Activated CD4-positive, alpha-beta T cell treated with anti-CD3 and anti-CD28 coated beads, Interleukin-2, amount 50 U/mL, for 48 hours (primary cell): ENCODE results near the gene LIMS2.

ENCODE experiments used
- DNase-seq, 2 experiments: peaks; one replicate each; pipeline ENCODE4 v3.0.0-alpha.2; 2020

The LIMS2 gene

DNA sequence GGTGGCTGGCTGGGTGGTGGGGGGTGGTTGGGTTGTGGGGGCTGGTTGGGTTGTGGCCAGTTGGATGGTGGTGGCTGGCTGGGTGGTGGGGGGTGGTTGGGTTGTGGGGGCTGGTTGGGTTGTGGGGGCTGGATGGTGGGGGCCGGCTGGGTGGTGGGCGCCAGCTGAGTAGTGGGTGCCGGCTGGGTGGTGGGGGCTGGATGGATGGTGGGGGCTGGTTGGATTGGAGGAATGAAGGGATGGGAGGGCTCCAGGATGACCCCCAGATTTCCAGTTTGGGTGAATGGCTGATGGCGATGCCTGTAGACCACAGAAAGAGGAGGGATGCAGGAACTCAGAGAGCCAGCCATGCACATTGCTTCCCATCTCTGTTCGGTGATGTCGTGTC, 56.1 kb downstream of the LIMS2 start:
- DNase-seq: no peak

DNA sequence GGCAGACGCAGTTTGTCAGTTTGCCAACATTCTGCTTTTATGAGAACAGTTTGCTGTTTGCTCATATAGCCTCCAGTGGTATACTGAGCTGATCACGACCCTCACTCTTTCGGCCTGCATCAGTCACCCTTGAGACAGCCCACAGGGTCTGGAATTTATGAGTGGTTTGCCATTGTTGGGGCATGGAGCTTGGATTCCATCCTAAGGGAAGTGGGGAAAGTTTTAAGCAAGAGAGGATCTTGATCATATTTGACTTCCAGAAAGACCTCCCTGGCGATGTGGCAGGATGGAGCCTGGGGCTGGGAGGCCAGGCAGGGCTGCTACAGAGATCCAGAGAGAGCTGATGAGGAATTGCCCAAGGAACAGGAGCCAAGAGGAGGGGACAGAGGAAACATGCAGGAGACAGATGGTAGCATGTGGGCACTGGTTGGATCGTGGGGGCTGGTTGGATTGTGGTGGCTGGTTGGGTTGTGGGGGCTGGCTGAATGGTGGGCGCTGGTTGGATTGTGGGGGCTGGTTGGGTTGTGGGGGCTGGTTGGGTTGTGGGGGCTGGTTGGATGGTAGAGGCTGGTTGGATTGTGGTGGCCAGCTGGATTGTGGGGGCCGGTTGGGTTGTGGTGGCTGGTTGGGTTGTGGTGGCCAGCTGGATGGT, 56.7 kb downstream of the LIMS2 start:
- DNase-seq: no peak

DNA sequence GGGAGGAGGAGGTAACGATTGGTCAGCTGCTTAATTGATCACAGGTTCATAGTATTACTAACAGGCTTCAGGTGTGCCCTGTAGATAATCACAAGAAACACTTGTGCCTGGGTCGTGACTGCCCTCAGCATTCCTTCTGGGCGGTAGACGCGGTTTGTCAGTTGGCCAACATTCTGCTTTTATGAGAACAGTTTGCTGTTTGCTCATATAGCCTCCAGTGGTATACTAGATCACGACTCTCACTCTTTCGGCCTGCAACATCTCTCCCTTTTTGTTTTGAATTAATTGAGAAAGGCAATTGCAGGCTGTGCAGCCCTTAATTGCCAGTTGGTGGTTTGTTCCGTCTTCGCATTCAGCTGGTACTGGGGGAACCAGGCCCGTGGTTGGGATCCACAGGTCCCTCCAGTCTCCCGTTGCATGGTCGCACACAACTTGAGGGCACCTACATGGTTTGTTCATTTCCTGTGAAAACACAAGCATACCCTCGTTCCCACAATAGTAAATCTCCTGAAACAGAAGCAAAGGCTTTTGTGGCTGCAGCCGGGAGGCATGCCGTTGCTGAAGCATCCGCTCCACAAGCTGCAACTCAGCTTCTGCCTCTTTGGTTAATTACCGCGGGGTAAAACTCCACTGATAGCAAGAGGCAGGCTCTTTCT, 59.7 kb downstream of the LIMS2 start:
- no peak for DNase-seq

DNA sequence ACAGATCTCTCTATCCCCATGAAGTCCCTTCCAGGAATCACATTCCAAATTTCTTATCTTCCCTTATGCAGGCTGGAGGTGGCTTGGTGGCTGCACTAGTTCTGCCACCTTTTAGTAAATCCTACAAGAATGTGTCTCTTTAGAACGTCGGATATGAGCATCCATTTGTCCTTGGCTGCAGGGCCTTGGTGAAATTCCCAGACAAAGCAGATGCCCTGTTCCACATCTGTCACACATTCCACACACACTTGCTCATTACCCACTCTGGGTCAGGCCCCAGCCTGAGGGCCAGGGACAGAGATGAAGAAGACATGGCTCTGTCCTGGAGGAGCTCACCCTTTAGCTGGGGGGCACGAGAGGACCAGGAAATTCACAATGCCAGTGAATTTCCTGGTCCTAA, 60.6 kb downstream of the LIMS2 start:
- no peak for DNase-seq

DNA sequence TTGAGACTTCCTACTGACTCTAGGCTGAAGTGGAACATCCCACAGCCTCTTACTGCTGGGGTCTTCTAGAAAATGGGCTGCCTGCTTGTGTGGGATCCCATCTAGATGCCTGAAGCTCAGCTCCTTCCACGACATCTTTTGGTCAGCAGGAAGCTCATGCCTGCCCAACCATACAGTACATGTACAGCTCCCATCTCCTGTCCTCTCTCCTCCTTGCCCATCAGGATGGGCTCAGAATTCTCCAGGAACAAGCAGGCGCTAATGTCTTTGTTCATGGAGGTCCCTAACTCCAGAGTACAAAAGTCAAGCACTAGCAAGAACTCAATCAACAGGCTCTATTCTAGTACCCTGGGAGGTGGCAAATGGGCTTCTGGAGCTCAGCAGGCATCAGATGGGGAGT, 61.1 kb downstream of the LIMS2 start:
- DNase-seq: no peak

DNA sequence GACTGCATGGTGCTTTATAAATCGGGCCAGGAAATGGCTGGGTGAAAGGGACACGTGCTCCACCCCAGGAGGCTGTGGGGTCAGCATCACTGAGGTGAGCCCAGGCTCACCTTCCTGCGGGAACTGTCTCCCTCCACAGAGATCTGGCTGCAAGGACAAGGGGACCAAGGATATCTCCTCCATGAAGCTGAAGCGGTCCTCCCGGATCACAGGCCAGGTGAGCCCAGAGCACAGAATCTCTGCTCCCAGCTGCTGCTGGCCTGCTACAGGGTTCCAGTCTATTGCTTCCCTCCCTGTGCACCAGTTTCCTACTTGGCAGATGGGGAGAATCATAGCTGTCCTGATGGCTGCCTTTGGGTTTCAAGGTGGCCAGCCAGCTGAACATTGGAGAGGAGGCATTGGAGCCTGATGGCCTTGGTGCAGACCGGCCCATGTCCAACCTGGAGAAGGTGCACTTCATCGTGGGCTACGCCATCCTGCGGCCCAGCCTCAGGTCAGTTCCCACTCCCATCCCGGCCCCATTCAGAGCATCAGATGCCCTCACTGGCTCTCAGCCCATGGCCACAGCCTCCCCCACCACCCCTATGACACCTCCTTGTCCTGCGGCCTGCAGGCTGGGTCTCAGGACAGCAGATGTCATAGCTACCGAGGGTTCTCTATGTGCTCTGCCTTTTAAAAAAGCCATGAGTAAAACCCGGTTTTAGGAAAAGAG, 63.1 kb downstream of the LIMS2 start:
- DNase-seq: no peak

DNA sequence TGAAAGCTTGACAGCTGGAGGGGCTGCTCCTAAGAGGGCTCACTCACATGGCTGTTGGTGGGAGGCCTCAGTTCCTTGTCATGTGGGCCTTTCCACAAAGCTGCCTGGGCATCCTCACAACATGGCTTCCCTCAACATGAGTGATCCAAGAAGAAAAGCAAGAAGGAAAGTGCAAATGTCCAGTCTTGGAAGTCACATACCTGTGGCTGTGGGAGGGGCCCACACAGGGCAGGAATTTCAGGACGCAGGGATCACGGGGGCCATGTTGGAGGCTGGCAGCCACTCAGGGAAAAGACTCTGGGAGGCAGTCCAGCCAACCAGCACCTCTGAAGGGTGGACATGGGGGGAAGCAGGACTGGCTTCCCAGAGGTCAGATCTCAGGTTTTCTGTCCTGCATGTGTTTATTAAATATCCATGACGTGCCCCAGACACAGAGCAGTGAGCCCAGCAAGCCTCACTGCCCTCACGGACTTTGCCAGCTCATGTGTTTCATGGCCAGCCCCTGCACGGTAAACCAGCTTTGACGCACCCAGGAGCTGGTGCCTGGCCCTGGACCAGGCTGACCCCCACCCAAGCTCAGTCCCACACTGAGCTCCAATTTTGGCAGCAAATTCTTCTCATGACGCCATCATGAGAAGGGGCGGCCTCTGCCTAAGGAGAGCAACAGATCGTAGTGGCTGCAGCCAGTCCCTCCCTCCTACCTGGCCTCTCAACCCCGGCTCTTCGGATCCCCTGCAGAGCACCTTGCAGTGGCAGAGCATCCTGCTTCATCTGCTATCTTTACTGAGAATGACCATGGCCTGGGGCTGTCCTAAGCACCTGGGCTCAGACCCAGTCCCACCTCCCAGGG, 64.0 kb downstream of the LIMS2 start:
- no peak for DNase-seq

DNA sequence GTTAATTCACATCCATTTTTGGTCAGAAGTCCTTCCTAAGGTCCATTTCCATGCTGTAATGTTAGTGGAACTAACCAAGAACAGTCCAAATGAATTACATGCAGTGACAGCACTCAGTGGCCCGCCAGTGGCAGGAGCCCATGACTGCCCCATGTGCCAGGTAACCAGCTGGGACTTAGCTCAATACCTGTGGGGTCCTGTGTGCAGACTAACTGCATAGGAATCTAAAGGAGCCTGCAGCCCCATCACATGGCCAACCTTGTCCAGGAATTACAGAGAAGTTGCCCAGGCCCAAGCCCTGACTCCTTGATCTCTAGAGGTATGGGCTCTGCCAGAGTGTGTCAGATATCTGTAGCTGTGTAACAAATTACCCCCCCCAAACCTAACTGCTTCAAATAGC, 64.8 kb downstream of the LIMS2 start:
- no peak for DNase-seq

DNA sequence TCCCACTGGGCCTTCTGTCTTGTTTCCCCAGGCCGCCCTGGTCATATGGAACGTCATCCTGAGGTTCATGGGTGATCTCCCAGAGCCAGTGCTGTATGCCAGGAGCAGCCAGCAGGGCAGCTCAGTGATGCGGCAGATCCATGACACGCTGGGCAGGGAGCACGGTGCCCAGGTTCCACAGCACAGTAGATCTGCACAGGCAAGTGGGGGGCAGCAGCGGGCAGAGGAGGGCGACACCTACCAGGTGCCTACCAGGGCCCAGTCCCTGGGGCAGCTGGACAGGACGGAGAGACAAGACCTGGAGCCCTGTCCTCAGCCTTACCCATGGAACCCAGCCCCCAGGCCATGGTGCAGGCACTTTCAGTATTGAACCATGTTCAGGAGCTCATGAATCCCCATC, 65.5 kb downstream of the LIMS2 start:
- no peak for DNase-seq

DNA sequence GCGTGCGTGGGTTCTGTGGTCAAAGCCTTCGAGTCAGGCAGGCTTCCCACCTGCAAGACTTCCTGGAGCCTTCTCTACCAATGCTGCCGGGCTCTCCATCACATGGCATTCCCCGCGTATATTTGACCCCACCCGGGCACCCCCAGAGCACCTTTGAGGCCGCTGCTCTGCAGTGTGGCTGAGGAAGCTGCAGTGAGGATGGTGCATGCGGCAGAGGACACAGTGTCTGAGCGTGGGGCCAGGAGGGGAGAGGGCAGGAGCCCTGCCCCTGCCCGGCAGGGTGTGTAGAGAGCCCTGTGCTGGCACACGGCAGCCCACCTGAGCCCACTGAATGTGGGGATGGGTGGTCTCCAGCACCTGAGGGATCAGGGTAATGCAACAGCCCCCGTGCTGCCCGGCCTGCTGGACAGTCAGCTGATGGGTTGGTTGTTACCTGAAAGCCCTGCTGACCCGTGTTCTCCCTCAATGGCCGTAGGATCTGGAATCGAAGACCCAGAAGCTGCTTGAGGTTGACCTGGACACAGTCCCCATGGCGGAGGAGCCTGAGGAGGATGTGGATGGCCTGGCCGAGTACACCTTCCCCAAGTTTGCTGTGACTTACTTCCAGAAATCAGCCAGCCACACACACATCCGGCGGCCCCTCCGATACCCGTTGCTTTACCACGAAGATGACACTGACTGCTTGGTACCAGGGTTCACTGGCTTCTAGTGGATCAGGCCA, 66.1 kb downstream of the LIMS2 start:
- no peak for DNase-seq

DNA sequence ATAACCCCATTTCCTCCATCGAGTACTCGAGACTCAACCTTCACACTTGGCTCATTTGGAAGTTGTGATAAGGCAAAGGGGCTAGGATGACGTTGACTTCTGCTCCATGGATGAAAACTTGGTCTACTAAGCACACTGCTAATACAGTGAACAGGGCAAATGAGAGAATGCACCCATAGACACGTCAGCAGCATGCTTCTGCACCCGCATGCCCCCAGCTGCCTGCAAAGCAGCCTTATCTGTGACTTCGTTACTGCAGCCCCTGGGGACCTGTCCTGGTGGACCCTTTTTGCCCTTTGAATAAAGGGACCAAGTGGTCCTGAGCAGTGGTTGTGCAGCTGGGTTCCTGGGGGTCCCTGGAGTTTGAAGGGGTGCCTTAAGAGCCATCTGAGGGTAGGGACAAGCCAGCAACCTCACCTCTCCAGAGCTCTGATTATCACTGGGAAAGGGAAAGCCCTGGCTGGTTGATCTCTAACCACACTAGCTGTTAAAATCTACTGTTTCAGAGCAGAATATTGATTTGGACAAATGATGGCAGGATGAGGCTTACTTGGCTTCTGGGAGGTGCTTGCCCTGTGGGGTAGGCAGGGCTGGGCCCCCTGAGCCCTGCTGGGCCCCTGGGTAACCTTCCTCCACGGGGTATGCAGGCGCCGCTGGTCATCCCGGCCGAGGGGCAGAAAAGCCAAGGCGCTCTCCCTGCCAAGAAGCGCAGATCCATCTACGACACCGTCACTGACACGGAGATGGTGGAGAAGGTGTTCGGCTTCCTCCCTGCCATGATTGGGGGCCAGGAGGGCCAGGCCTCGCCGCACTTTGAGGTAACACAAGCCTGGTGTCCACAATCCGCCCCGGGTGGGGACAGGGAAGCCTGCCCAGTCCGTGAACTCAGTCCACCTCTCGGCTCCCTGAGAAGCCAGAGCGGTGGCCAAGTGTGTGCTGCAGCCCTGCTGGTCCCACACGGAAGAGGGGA, 67.0 kb downstream of the LIMS2 start:
- DNase-seq: no peak

DNA sequence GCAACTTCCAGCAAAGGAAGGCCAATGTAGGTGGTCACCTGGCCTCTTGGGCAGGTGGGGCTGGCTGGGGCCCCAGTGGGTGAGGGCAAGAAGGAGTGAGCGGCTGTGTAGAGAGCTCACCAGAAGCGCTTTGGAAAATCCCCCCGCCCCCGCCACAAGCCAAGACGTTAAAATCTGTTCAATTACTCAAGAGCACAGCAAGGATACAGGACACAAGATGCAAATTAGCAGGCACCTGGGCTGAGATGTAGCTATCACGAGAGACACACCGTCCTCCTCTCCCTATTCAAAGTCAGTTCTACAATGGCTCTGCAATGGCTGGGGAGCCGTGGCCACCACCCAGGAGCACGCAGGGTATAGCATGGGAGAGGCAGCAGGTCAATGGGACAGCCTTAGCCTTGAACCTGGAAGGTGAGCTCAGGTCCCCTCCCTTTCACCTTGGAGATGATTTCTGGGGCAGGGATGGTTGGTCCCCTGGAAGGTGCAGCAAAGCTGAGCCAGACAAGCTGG, 67.9 kb downstream of the LIMS2 start:
- no peak for DNase-seq

DNA sequence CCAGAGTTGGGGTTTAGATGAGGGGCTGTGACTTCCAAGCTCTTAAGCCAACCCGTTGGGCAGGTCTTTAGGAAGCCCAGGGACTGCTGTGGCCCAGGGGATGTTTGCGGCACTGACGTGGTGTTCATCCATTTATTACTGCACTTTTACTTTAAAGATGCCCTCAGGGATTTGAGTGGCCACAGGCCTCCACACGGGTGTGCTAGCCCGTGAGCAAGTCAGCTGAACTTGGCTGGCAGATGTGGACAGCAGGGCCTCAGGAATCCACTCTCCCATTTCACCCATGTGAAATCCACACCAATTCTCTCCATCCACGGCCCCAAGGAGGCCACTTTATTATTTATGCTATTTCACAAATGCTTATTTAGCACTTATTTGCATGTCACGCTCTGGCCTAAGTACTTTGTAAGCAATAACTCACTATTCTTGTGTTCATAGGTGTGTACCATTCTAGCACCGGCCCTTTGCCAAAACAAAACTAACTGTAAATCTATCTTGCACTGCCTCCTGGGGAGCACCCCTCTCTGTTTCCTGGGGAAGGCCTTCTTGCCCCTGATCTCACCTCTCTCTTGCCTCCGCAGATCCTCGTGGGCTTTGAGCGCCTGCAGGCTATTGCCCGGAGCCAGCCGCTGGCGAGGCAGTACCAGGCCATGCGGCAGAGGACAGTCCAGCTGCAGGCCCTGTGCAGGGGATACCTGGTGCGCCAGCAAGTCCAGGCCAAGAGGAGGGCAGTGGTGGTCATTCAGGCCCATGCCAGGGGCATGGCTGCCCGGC, 68.5 kb downstream of the LIMS2 start:
- no peak for DNase-seq

DNA sequence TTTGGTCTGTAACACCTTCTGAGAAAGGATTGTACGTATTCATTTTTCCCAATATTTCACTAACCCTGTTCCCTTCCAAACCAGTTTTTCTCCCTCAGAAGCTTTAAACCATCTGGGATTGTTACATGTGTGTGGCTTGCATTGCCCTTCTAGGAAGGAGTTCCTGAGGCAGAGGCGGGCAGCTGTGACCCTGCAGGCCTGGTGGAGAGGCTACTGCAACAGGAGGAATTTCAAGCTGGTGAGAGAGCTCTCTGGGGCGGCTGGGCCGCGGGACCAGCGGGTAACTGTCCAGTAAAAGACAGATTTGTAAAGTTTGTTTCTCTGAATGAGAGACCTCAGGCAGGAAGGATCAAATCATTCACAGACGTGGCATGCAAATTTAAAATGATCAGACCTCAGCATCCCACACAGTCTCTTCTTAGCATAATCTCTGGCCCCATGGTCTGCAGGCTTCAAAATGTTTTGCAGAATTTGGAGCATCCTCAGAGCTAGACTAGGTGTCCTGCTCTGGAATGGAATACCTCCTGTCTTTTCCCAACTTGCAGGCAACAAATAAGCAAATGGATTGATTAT, 69.6 kb downstream of the LIMS2 start:
- DNase-seq: no peak

DNA sequence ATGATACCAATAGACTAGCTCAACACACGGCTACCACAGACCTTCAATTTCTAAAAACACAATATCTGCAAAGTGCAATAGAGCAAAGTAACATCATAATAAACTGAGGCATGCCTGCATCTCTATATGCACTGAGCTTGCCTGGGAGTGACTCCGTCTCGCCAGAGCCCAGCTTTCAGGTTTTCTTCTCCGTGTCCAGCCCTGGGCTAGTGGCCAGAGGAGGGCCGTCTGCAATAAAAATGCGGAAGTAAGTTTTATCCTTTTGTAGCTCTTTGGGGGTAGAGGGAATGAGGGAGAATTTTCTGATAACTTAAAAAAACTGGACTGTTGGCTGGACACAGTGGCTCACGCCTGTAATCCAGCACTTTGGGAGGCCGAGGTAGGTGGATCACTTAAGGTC, 70.3 kb downstream of the LIMS2 start:
- DNase-seq: no peak

DNA sequence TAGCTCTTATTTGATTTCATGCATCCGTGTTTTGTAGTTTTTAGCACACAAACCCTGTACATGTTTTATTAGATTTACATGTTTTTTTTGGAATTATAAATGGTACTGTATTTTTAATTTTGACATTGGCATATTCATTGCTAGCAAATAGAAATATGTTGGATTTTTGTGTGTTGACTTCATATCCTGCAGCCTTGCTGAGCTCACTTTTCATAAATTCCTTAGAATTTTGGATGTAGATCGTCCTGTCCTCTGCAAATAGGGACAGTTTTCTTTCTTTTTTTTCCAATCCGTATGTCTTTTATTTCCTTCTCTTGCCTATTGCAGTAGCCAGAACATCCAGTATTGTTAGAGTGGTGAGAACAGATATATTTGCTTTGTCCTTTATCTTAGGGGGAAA, 76.1 kb downstream of the LIMS2 start:
- no peak for DNase-seq

DNA sequence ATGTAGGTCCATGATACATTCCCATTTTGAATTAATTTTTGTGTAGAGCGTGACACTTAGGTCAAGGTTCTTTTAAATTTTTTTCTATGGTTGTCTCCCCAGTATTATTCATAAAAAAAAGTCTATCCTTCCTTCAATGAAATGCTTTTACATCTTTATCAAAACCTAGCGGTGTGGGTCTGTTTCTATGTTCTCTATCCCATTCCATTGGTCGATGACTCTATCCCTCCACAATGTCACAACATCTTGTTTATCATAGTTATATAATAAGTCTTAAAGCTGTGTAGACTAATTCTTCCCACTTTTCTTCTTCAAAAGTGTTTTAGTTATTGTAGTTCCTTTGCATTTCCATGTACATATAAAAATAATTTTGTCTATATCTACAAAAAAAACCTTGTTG, 76.6 kb downstream of the LIMS2 start:
- DNase-seq: no peak

DNA sequence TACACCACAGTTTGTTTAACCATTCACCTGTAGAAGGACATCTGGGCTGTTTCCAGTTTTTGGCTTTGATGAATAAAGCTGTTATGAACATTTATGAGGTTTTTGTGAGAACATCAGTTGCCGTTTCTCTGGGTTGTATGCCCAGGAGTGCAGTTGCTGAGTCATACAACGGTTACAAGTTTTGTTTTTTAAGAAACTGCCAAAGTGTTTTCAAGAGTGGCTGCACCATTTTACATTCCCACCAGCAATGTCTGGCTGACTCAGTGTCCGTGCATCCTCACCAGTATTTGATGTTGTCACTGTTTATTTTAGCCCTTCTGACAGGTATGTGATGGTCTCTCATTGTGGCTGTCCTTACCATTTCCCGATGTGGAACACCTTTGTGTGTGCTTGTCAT, 77.3 kb downstream of the LIMS2 start:
- DNase-seq: no peak

DNA sequence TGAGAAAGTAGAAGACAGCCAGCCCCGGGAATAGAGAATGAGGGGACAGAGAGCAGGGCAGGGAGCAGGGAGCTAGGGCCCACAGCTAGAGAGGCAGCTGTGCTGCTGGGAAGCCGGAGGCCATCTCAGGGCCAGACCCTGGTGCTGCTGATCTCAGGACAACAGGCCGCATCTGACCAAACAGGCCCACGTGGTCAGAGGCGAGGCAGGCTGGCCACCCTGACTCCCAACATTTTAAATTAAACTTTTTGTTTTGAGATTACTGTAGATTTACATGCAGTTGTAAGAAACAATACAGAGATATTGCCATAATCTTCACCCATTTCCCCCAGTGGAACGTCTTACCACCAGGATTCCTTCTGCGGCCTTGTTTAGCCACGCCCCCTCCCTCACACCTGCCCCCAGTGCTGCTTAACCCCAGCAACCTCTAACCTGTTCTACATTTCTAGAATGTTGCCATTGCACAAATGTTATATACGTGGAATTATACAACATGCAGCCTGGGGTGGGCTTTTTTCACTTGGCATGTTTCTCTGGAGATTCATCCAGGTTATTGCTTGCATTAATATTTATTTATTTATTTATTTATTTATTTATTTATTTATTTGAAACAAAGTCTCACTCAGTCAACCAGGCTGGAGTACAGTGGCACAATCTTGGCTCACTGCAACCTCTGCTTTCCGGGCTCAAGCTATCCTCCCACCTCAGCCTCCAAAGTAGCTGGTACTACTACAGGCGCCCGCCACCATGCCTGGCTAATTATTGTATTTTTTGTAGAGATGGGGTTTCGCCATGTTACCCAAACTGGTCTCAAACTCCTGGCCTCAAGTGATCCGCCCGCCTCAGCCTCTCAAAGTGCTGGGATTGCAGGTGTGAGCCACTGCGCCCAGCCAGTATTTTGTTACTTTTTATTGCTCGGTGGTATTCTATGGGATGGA, 78.0 kb downstream of the LIMS2 start:
- DNase-seq: no peak
